Stimulated activated CD4-positive, alpha-beta T cell treated with anti-CD3 and anti-CD28 coated beads, Interleukin-1b, Interleukin-23, amount 100 ng/mL, for 48 hours (primary cell): Measurements from ENCODE around the gene CNBP.
"Not testable (repeated sequence)": the region's sequence is repeated elsewhere in the genome, so short reads cannot be mapped to it uniquely, and the experiment has no call there.

ENCODE experiments used
- DNase-seq: peaks from one replicate; pipeline ENCODE4 v3.0.0-alpha.2; 2020

Gene CNBP

GRCh38 chr3:129184784-129185542 lies 1.3 kb upstream of the CNBP start:
- DNase-seq = not testable (repeated sequence)

- peak; percentile 43 for DNase-seq
Observed at GRCh38 chr3:129184396-129184657, 631 bp upstream of the CNBP start.

GRCh38 chr3:129182390-129183185 lies 1.1 kb downstream of the CNBP start:
- no peak for DNase-seq

GRCh38 chr3:129181819-129182218 lies 1.9 kb downstream of the CNBP start:
- DNase-seq = no peak

GRCh38 chr3:129180461-129180860 lies 3.2 kb downstream of the CNBP start:
- DNase-seq = no peak

- DNase-seq = no peak
Observed at GRCh38 chr3:129176051-129176450, 7.6 kb downstream of the CNBP start.

GRCh38 chr3:129173725-129174124 lies 10.0 kb downstream of the CNBP start:
- DNase-seq = no peak

GRCh38 chr3:129173206-129173605 lies 10.5 kb downstream of the CNBP start:
- no peak for DNase-seq

- no peak for DNase-seq
Observed at GRCh38 chr3:129166579-129167332, 16.9 kb downstream of the CNBP start.

- DNase-seq = not testable (repeated sequence)
Observed at GRCh38 chr3:129165594-129165993, 18.1 kb downstream of the CNBP start.

- DNase-seq = no peak
Observed at GRCh38 chr3:129164500-129164899, 19.2 kb downstream of the CNBP start.

- DNase-seq = no peak
Observed at GRCh38 chr3:129162729-129163579, 20.7 kb downstream of the CNBP start.

- peak; percentile 37 for DNase-seq
Observed at GRCh38 chr3:129161860-129162271, 21.8 kb downstream of the CNBP start.

GRCh38 chr3:129160891-129161859 lies 22.5 kb downstream of the CNBP start, which contains the start of gene ISY1:
Gene ISY1 (minus strand): TSS chr3:129161063. CDS start chr3:129160975, 88 bp downstream.
- peak; percentile 91 for DNase-seq

GRCh38 chr3:129144786-129145185 lies 38.9 kb downstream of the CNBP start:
- no peak for DNase-seq

- DNase-seq = not testable (repeated sequence)
Observed at GRCh38 chr3:129141011-129141410, 42.7 kb downstream of the CNBP start.

GRCh38 chr3:129139911-129140310 lies 43.8 kb downstream of the CNBP start:
- DNase-seq = no peak

- DNase-seq = not testable (repeated sequence)
Observed at GRCh38 chr3:129136275-129136674, 47.4 kb downstream of the CNBP start.

- no peak for DNase-seq
Observed at GRCh38 chr3:129132097-129132866, 51.4 kb downstream of the CNBP start.

- DNase-seq = no peak
Observed at GRCh38 chr3:129131465-129132088, 52.1 kb downstream of the CNBP start.
